C4-2B (cell line): Measurements from ENCODE around the gene CECR2.
A peak's percentile ranks its signal among the peaks of the same experiment; 100 is the strongest.

Experiments
- H3K27ac ChIP-seq: fragments of 450-650 bp; 2 replicates; pipeline ENCODE4 v1.5.1; 2017
- CTCF ChIP-seq: fragments of 450-650 bp; conservative IDR thresholded peaks from 2 replicates; pipeline ENCODE4 v1.5.1; 2017; ENCODE audit warnings: mild to moderate bottlenecking
- ZFX ChIP-seq: fragments of 450-650 bp; IDR thresholded peaks from 2 replicates; pipeline ENCODE4 v1.6.1; 2017

CECR2 gene

GRCh38 chr22:17489101-17489500 lies 119.8 kb downstream of the CECR2 start:
- no peak overlapping the region for H3K27ac ChIP-seq
- TF ChIP-seq ZFX (no peak), CTCF (no peak)

GRCh38 chr22:17491090-17491640 lies 121.9 kb downstream of the CECR2 start:
- H3K27ac ChIP-seq: no peak overlapping the region
- no peak for TF ChIP-seq ZFX
- TF ChIP-seq CTCF: no peak

- TF ChIP-seq ZFX: no peak
- TF ChIP-seq CTCF: no peak
- no peak overlapping the region for H3K27ac ChIP-seq
These were observed 123.0 kb downstream of the CECR2 start for GRCh38 chr22:17492247-17492646.

GRCh38 chr22:17493419-17493981 lies 124.2 kb downstream of the CECR2 start:
- no peak for TF ChIP-seq CTCF
- TF ChIP-seq ZFX: no peak
- no peak overlapping the region for H3K27ac ChIP-seq

- H3K27ac ChIP-seq: no peak overlapping the region
- TF ChIP-seq ZFX (no peak), CTCF (no peak)
These were observed 127.6 kb downstream of the CECR2 start for GRCh38 chr22:17496841-17497240.

- no peak overlapping the region for H3K27ac ChIP-seq
- TF ChIP-seq CTCF (peak; percentile 85), ZFX (no peak)
These were observed 132.5 kb downstream of the CECR2 start for GRCh38 chr22:17501679-17502285.

GRCh38 chr22:17508110-17508509 lies 138.8 kb downstream of the CECR2 start:
- TF ChIP-seq CTCF (no peak), ZFX (no peak)
- H3K27ac ChIP-seq: no peak overlapping the region
